IMR-90 (cell line): ENCODE results near the gene CD300LG.

Experiments used
- USF2 ChIP-seq: fragments of 150-350 bp; IDR thresholded peaks from 2 replicates; pipeline ENCODE4 v1.6.1; 2017; ENCODE audit warnings: mild to moderate bottlenecking, antibody characterized with exemption, low read length, low read depth
- TF ChIP-seq, protein P1 (sequence below): conservative IDR thresholded peaks from 2 replicates; pipeline ENCODE4 v1.5.1; 2012; ENCODE audit warnings: mild to moderate bottlenecking, low read depth, low read length, improper control_type of control experiment

- TF ChIP-seq, protein P1, sequence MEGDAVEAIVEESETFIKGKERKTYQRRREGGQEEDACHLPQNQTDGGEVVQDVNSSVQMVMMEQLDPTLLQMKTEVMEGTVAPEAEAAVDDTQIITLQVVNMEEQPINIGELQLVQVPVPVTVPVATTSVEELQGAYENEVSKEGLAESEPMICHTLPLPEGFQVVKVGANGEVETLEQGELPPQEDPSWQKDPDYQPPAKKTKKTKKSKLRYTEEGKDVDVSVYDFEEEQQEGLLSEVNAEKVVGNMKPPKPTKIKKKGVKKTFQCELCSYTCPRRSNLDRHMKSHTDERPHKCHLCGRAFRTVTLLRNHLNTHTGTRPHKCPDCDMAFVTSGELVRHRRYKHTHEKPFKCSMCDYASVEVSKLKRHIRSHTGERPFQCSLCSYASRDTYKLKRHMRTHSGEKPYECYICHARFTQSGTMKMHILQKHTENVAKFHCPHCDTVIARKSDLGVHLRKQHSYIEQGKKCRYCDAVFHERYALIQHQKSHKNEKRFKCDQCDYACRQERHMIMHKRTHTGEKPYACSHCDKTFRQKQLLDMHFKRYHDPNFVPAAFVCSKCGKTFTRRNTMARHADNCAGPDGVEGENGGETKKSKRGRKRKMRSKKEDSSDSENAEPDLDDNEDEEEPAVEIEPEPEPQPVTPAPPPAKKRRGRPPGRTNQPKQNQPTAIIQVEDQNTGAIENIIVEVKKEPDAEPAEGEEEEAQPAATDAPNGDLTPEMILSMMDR: no peak
- TF ChIP-seq USF2: no peak
Observed at GRCh38 chr17:43813386-43813785, 33.6 kb upstream of the CD300LG start.
